ENCODE measurements around the gene SLC1A7.

The SLC1A7 gene

DNA sequence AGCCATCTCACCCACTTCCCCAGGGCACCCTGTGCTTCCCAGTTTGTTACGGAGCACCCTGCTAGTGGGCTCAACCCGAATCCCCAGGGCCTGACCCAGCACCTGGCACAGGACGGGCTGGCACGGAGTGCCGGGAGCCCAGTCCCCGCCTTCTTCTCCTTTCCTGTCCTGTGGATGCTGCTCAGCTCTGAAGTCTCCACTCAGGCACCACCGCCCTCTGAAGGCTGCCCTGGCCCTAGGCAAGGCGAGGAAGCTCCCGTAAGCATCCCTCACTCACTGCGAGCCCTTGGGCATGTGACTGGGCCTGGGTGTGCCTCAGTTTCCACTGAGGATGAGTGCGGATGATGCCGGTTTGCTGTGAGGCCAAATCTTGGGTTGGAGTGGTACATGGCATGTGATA is 21.8 kb downstream of the SLC1A7 start:
- Mint-ChIP-seq H3K36me3 (no peaks in the 10 kb centered on the region), H3K4me1 (ENCODE audit: low read depth) (no peaks in the 10 kb centered on the region), H3K27me3 (no peaks in the 10 kb centered on the region), H3K27ac (no peak overlapping the region), H3K9me3 (ENCODE audit: low read depth) (no peaks in the 10 kb centered on the region), H3K4me3 (no peak overlapping the region)

- no peaks in the 10 kb centered on the region for H3K27me3 Mint-ChIP-seq
- no peak overlapping the region for H3K4me3 Mint-ChIP-seq
- H3K27ac Mint-ChIP-seq = no peak overlapping the region
- no peaks in the 10 kb centered on the region for H3K4me1 Mint-ChIP-seq (ENCODE audit: low read depth)
- H3K9me3 Mint-ChIP-seq (ENCODE audit: low read depth) = no peaks in the 10 kb centered on the region
- H3K36me3 Mint-ChIP-seq = no peaks in the 10 kb centered on the region
These were observed 24.6 kb downstream of the SLC1A7 start for GRCh38 chr1:53117836-53118235.

DNA sequence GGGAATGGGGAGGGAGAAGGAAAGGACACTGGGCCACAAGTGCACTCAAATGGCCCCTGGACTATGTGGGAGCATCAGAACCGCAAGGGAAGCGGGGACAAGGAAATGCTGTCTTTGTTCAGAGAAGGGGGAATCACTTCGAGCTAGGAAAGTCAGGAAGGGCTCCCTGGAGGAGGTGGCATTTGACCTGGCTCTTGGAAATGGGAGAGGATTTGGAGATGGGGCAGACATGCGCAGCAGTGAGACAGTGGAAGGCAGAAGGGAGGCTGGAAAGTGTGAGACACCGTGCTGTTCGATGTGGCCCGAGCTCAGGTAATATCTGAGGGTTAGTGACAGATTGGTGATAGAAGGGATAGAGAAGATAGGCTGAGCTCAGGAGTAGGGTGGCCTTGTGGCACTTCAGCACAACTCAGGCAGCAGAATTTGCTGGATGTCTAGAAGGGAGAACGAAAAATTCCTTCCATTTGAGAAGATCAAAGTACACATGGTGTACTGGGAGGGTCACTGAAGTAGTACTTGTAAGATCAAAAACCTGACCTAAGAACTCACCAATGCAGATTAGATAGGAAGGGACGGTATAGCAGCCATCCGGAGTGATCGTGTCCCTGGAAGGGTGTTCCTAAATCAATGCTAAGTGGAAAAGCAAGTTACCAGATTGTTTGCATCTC is 25.4 kb downstream of the SLC1A7 start:
- Mint-ChIP-seq H3K4me1 (ENCODE audit: low read depth) (no peaks in the 10 kb centered on the region), H3K9me3 (ENCODE audit: low read depth) (no peaks in the 10 kb centered on the region), H3K27ac (no peak overlapping the region)

DNA sequence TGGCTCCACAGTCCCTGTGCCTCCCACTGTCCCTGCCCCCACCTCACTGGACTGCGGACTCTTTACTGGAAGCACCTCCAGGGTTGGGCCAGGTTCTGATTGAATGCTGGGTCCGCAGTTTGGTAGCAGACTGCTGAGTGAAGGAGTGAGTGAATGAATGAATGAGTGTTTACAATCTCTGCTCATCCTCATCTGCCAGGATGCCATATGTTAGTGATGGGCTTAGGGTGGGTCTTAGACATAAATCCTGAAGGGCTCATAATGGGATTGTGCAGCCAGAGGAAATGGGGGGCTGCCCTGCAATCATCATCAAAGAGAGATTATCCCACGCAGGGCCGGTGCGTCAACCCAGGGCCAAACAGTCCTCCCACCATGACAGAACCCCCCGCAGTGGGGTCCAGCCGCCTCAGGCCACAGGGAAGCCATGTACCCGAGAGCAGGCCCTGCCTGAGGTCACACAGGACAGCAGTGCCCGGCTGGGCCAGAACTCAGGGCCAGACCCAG is 26.1 kb downstream of the SLC1A7 start:
- H3K27ac Mint-ChIP-seq = no peak overlapping the region
- no peaks in the 10 kb centered on the region for H3K27me3 Mint-ChIP-seq
- H3K36me3 Mint-ChIP-seq = no peaks in the 10 kb centered on the region
- H3K4me1 Mint-ChIP-seq (ENCODE audit: low read depth) = no peaks in the 10 kb centered on the region
- no peak overlapping the region for H3K4me3 Mint-ChIP-seq
- no peaks in the 10 kb centered on the region for H3K9me3 Mint-ChIP-seq (ENCODE audit: low read depth)

More for the DNA sequence above, 25.4 kb downstream of the SLC1A7 start:
- Mint-ChIP-seq H3K4me3 (no peak overlapping the region), H3K27me3 (no peaks in the 10 kb centered on the region), H3K36me3 (no peaks in the 10 kb centered on the region)

- H3K4me1 Mint-ChIP-seq (ENCODE audit: low read depth) = no peaks in the 10 kb centered on the region
- H3K4me3 Mint-ChIP-seq = no peak overlapping the region
- no peaks in the 10 kb centered on the region for H3K9me3 Mint-ChIP-seq (ENCODE audit: low read depth)
- H3K27me3 Mint-ChIP-seq = no peaks in the 10 kb centered on the region
- H3K27ac Mint-ChIP-seq = no peak overlapping the region
- H3K36me3 Mint-ChIP-seq = no peaks in the 10 kb centered on the region
These were observed 26.8 kb downstream of the SLC1A7 start for GRCh38 chr1:53115403-53116306.

DNA sequence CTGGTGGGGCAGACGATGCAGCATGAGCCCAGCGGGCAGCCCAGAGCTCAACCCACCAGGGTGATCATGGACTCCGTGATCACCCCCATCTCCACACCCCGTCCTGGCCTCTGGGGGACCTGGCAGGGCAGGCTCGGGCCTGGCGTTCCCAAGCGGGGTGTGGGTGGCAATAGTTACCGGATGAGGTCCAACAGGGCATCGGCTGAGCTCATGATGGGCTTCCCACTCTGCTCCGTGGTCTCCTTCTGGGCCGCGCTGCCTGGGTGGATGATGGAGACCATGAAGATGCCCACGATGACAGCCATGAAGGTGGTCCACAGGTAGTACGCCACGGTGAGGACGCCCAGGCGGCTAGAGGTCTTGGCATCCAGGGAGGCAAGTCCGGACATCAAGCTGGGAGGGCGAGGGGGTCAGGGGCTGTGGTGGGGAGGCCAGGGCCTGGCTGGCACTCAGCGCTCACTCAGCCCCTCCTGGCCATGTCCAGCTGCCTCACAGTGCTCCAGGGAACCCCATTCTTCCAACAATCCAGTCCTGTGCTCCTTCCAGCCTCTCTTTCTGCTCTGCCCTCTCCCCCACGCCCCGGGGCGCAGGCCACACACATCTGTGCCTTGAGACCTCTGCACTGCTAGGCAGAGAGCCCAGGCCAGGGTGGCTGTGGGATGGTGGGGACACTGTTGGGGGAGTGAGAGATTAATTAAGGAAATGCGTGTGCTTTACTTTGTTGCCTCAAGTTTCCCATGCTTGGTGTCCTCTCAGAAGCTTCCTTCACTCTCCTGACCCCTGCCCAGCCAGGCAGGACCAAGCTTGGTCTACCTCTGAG is 27.6 kb downstream of the SLC1A7 start:
- H3K27me3 Mint-ChIP-seq = no peaks in the 10 kb centered on the region
- no peaks in the 10 kb centered on the region for H3K36me3 Mint-ChIP-seq
- H3K4me1 Mint-ChIP-seq (ENCODE audit: low read depth) = no peaks in the 10 kb centered on the region
- H3K27ac Mint-ChIP-seq = no peak overlapping the region
- H3K4me3 Mint-ChIP-seq = no peak overlapping the region
- H3K9me3 Mint-ChIP-seq (ENCODE audit: low read depth) = no peaks in the 10 kb centered on the region

GRCh38 chr1:53114090-53114489 is 28.3 kb downstream of the SLC1A7 start:
- no peaks in the 10 kb centered on the region for H3K9me3 Mint-ChIP-seq (ENCODE audit: low read depth)
- no peaks in the 10 kb centered on the region for H3K36me3 Mint-ChIP-seq
- no peaks in the 10 kb centered on the region for H3K27me3 Mint-ChIP-seq
- no peak overlapping the region for H3K4me3 Mint-ChIP-seq
- H3K27ac Mint-ChIP-seq = no peak overlapping the region
- H3K4me1 Mint-ChIP-seq (ENCODE audit: low read depth) = no peaks in the 10 kb centered on the region

- Mint-ChIP-seq H3K4me1 (ENCODE audit: low read depth) (peaks cover 4% of the 10 kb centered on the region), H3K27ac (no peak overlapping the region), H3K27me3 (no peaks in the 10 kb centered on the region), H3K36me3 (no peaks in the 10 kb centered on the region), H3K9me3 (ENCODE audit: low read depth) (no peaks in the 10 kb centered on the region), H3K4me3 (no peak overlapping the region)
These were observed 29.6 kb downstream of the SLC1A7 start for GRCh38 chr1:53112861-53113260.

GRCh38 chr1:53112271-53112774 is 30.1 kb downstream of the SLC1A7 start:
- Mint-ChIP-seq H3K27ac (no peak overlapping the region), H3K27me3 (no peaks in the 10 kb centered on the region), H3K4me3 (no peak overlapping the region), H3K4me1 (ENCODE audit: low read depth) (peaks cover 9% of the 10 kb centered on the region), H3K36me3 (no peaks in the 10 kb centered on the region), H3K9me3 (ENCODE audit: low read depth) (no peaks in the 10 kb centered on the region)

GRCh38 chr1:53111693-53112092 is 30.7 kb downstream of the SLC1A7 start:
- no peak overlapping the region for H3K27ac Mint-ChIP-seq
- no peaks in the 10 kb centered on the region for H3K36me3 Mint-ChIP-seq
- no peaks in the 10 kb centered on the region for H3K27me3 Mint-ChIP-seq
- H3K4me1 Mint-ChIP-seq (ENCODE audit: low read depth) = peaks cover 12% of the 10 kb centered on the region
- H3K9me3 Mint-ChIP-seq (ENCODE audit: low read depth) = no peaks in the 10 kb centered on the region
- no peak overlapping the region for H3K4me3 Mint-ChIP-seq

DNA sequence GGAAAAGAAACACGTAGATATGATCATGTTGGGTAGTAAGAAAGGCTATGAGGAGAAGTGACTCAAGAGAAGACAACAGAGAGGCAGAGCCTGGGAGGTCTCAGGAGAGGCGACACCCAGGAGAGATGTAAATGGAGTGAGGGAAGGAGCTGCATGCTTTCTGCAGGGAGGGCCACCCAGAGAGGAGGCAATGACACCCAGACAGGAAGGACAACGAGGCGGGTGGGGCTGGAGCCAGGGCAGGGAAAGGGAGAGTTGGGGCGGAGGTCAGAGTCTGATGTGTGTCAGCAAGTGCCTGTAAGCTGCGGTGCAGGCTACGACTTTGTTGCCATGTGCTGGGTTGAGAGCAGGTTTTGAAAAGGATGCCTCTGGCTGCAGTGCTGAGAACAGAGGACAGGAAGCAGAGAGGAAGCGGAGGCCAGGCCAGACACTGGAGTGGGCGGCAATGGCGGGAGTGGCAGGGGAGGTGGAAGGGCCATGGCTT is 31.3 kb downstream of the SLC1A7 start:
- H3K27ac Mint-ChIP-seq = no peak overlapping the region
- H3K27me3 Mint-ChIP-seq = no peaks in the 10 kb centered on the region
- H3K9me3 Mint-ChIP-seq (ENCODE audit: low read depth) = no peaks in the 10 kb centered on the region
- H3K4me3 Mint-ChIP-seq = no peak overlapping the region
- no peaks in the 10 kb centered on the region for H3K36me3 Mint-ChIP-seq
- peaks cover 12% of the 10 kb centered on the region for H3K4me1 Mint-ChIP-seq (ENCODE audit: low read depth)

DNA sequence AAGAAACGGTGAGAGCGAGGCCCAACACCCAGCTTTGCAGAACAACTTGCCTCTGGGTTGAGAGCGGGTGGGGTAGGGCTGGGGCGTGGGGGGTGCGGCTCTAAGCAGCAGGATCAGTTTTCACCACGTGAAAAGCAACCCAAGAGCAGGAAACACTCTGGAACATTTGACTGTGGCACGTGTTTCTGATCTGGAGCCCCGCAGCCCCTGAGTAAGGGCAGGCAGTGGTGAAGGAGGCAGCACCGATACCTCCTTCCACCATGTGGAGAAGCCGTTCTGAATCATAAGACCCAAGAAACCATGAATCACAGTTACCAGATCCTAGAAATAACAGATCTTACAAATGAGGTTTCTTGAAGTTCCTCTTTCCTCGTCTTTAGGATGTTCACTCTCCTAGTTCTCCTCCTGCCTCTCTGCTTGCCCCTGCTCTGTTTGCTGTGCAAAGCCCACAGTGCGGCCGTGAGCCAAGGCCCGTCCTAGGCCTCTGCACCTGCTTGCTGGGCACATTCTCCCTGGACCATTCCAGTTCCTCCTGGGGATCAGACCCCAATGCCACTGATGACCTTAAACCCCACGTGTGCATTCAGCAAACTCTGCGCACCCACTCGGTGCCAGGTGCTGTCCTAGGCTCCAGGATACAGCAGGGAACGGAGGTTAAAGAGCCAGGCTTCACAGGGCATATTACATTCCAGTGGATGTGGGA is 31.9 kb downstream of the SLC1A7 start:
- no peak overlapping the region for H3K4me3 Mint-ChIP-seq
- H3K27me3 Mint-ChIP-seq = no peaks in the 10 kb centered on the region
- no peaks in the 10 kb centered on the region for H3K36me3 Mint-ChIP-seq
- peaks cover 12% of the 10 kb centered on the region for H3K4me1 Mint-ChIP-seq (ENCODE audit: low read depth)
- H3K9me3 Mint-ChIP-seq (ENCODE audit: low read depth) = no peaks in the 10 kb centered on the region
- no peak overlapping the region for H3K27ac Mint-ChIP-seq

- Mint-ChIP-seq H3K9me3 (ENCODE audit: low read depth) (no peaks in the 10 kb centered on the region), H3K27me3 (peaks cover 3% of the 10 kb centered on the region), H3K36me3 (no peaks in the 10 kb centered on the region), H3K27ac (no peak overlapping the region), H3K4me3 (no peak overlapping the region), H3K4me1 (ENCODE audit: low read depth) (peaks cover 12% of the 10 kb centered on the region)
These were observed 33.5 kb downstream of the SLC1A7 start for GRCh38 chr1:53108646-53109580.
